ENCODE measurements around the gene F10. TPM values are rescaled to one million over a fixed set of nuclear protein-coding genes. Genes with fewer than 3 reads are reported as not detected.

F10 gene
- total RNA-seq, 1 experiment from 2014 or later: 0.59 TPM

- no peak for DNase-seq (ENCODE audit: extremely low read depth, low read depth)
Measured at GRCh38 chr13:113166681-113167080, 44.1 kb downstream of the F10 start.

GRCh38 chr13:113167155-113167554 lies 44.6 kb downstream of the F10 start:
- no peak for DNase-seq (ENCODE audit: extremely low read depth, low read depth)

- no peak for DNase-seq (ENCODE audit: extremely low read depth, low read depth)
Measured at GRCh38 chr13:113167575-113167974, 45.0 kb downstream of the F10 start.

- DNase-seq (ENCODE audit: extremely low read depth, low read depth): no peak
Measured at GRCh38 chr13:113168211-113168610, 45.6 kb downstream of the F10 start.

- DNase-seq (ENCODE audit: extremely low read depth, low read depth): no peak
Measured at GRCh38 chr13:113169277-113170272, 47.0 kb downstream of the F10 start.

- no peak for DNase-seq (ENCODE audit: extremely low read depth, low read depth)
Measured at GRCh38 chr13:113170511-113170910, 47.9 kb downstream of the F10 start.

- no peak for DNase-seq (ENCODE audit: extremely low read depth, low read depth)
Measured at GRCh38 chr13:113171250-113172125, 48.9 kb downstream of the F10 start.

- no peak for DNase-seq (ENCODE audit: extremely low read depth, low read depth)
Measured at GRCh38 chr13:113172419-113172926, 49.9 kb downstream of the F10 start.

GRCh38 chr13:113176280-113176679 lies 53.7 kb downstream of the F10 start:
- no peak for DNase-seq (ENCODE audit: extremely low read depth, low read depth)

GRCh38 chr13:113176822-113177221 lies 54.2 kb downstream of the F10 start:
- no peak for DNase-seq (ENCODE audit: extremely low read depth, low read depth)

GRCh38 chr13:113178070-113178895 lies 55.7 kb downstream of the F10 start:
- DNase-seq (ENCODE audit: extremely low read depth, low read depth): no peak

- DNase-seq (ENCODE audit: extremely low read depth, low read depth): no peak
Measured at GRCh38 chr13:113178896-113179167, 56.2 kb downstream of the F10 start.

- no peak for DNase-seq (ENCODE audit: extremely low read depth, low read depth)
Measured at GRCh38 chr13:113179374-113180230, 57.0 kb downstream of the F10 start.

- no peak for DNase-seq (ENCODE audit: extremely low read depth, low read depth)
Measured at GRCh38 chr13:113182046-113182445, 59.4 kb downstream of the F10 start.

GRCh38 chr13:113183450-113184129 lies 61.0 kb downstream of the F10 start:
- DNase-seq (ENCODE audit: extremely low read depth, low read depth): no peak

- no peak for DNase-seq (ENCODE audit: extremely low read depth, low read depth)
Measured at GRCh38 chr13:113184568-113185440, 62.2 kb downstream of the F10 start.

- no peak for DNase-seq (ENCODE audit: extremely low read depth, low read depth)
Measured at GRCh38 chr13:113186061-113186900, 63.7 kb downstream of the F10 start.

All from NCI-H460 (cell line).